PC-3 (cell line): Measurements from ENCODE around the gene CHI3L2. TPM values are rescaled to one million over a fixed set of nuclear protein-coding genes. Genes with fewer than 3 reads are reported as not detected.

Experiments used
- ATAC-seq: fragments of 200-7000 bp; cut with Tn5 transposase; 2 replicates; pipeline ENCODE4 v1.9.1; 2020; ENCODE audit warnings: mild to moderate bottlenecking, moderate library complexity
- BruUV-seq: library from RNA; stranded (reverse); fragments of 400-500 nt; replicated peaks from 2 replicates; lab custom pipeline; 2021; lab: Mats Ljungman, UMichigan
- CTCF ChIA-PET: fragments of 300-600 bp; sonication (Branson Sonifier 250); formaldehyde crosslinking; loops from one replicate; lab custom pipeline; 2022; ENCODE audit warnings: antibody characterized with exemption; lab: Charles Lee
- POLR2A ChIA-PET: fragments of 300-600 bp; sonication (Branson Sonifier 250); formaldehyde crosslinking; loops from one replicate; lab custom pipeline; 2022; ENCODE audit warnings: antibody characterized with exemption; ENCODE audit not compliant: unreplicated experiment; lab: Charles Lee
- DNase-seq: peaks from one replicate; pipeline ENCODE4 v3.0.0-alpha.2; 2015
- H2AFZ ChIP-seq: fragments of 300-600 bp; sonication (generic); 2 replicates; pipeline ENCODE4 v1.6.0; 2016; ENCODE audit warnings: antibody characterized with exemption, low read length
- H3F3A ChIP-seq: fragments of 300-600 bp; sonication (generic); one replicate; pipeline ENCODE4 v1.6.0; 2017; ENCODE audit warnings: antibody characterized with exemption, low read length, control low read depth, mild to moderate bottlenecking; ENCODE audit not compliant: unreplicated experiment
- H3K27ac ChIP-seq: fragments of 300-600 bp; sonication (generic); 2 replicates; pipeline ENCODE4 v1.5.1; 2016; ENCODE audit warnings: mild to moderate bottlenecking, low read length
- H3K27me3 ChIP-seq: fragments of 300-600 bp; sonication (generic); 2 replicates; pipeline ENCODE4 v1.6.1; 2016; ENCODE audit warnings: low read length, mixed read lengths
- H3K36me3 ChIP-seq: fragments of 300-600 bp; sonication (generic); 2 replicates; pipeline ENCODE4 v1.6.1; 2016; ENCODE audit warnings: low read depth, mixed run types, low read length, mixed read lengths
- H3K4me1 ChIP-seq: fragments of 300-600 bp; sonication (generic); 2 replicates; pipeline ENCODE4 v1.5.1; 2016; ENCODE audit warnings: low read length; ENCODE audit not compliant: insufficient read depth
- H3K4me2 ChIP-seq: fragments of 300-600 bp; sonication (generic); 2 replicates; pipeline ENCODE4 v1.6.0; 2016; ENCODE audit warnings: low read length
- H3K4me3 ChIP-seq: fragments of 300-600 bp; sonication (generic); 2 replicates; pipeline ENCODE4 v1.5.1; 2016; ENCODE audit warnings: mild to moderate bottlenecking, low read length, mixed read lengths
- H3K79me2 ChIP-seq: fragments of 300-600 bp; sonication (generic); 2 replicates; pipeline ENCODE4 v1.6.1; 2017; ENCODE audit warnings: low read length, mixed read lengths
- H3K9ac ChIP-seq: fragments of 300-600 bp; sonication (generic); 2 replicates; pipeline ENCODE4 v1.6.0; 2016; ENCODE audit warnings: mild to moderate bottlenecking, low read length
- H3K9me2 ChIP-seq: fragments of 300-600 bp; sonication (generic); replicated peaks from 2 replicates; pipeline ENCODE4 v1.6.1; 2016; ENCODE audit warnings: mixed run types, low read length, mixed read lengths
- H3K9me3 ChIP-seq: fragments of 300-600 bp; sonication (generic); 2 replicates; pipeline ENCODE4 v1.6.1; 2016; ENCODE audit warnings: low read length, mixed read lengths
- H4K20me1 ChIP-seq: fragments of 300-600 bp; sonication (generic); 2 replicates; pipeline ENCODE4 v1.6.1; 2016; ENCODE audit warnings: low read length, mixed read lengths
- CTCF ChIP-seq: fragments of 300-600 bp; sonication (generic); conservative IDR thresholded peaks from 2 replicates; pipeline ENCODE4 v1.5.1; 2017; ENCODE audit warnings: antibody characterized with exemption, low read depth, mild to moderate bottlenecking, low read length
- EZH2 ChIP-seq: fragments of 300-600 bp; sonication (generic); IDR thresholded peaks from one replicate; pipeline ENCODE4 v1.6.1; 2017; ENCODE audit warnings: antibody characterized with exemption, mild to moderate bottlenecking, low read length; ENCODE audit not compliant: unreplicated experiment
- EZH2phosphoT487 ChIP-seq: fragments of 300-600 bp; sonication (generic); IDR thresholded peaks from 2 replicates; pipeline ENCODE4 v1.6.1; 2018; ENCODE audit warnings: mild to moderate bottlenecking, antibody characterized with exemption, low read length, borderline replicate concordance
- intact Hi-C: fragments of 100-400 bp; cut with micrococcal nuclease; formaldehyde crosslinking; loops from 2 replicates; pipeline ENCODE4 v1.9.0; 2023
- total RNA-seq: library from RNA; depleted of rRNA; stranded (reverse); fragments of >200 nt; gene quantifications from 2 replicates; pipeline ENCODE4 v1.2.3, GENCODE V29; 2014

The CHI3L2 gene
- total RNA-seq, 1 experiment from 2014 or later = 0.55 TPM

DNA sequence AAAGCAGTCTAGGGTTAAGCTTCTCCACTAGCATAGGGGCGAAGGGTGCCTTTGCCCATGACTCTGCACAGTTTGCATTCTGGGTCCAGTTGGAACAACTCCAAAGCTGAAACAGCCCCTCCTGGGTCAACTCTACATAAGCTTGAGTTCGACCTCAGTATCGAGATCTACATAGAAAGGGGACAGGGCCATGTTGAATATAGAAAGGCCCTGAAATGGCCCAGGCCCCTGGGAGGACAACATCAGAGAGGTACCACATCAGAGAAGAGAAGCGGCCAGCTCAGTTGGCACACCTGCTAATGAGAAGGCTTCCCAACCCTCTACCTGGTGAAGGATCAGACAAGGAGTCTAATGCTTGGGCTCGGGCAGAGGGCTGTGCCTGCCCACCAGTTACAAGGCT is 28.7 kb upstream of the CHI3L2 start:
- no TSS peak for BruUV-seq
- H3K9ac ChIP-seq = no peak overlapping the region
- ChIA-PET CTCF (no interaction called here), POLR2A (no interaction called here)
- H3F3A ChIP-seq = no peaks in the 10 kb centered on the region
- H3K27me3 ChIP-seq = no peaks in the 10 kb centered on the region
- H3K4me3 ChIP-seq = no peak overlapping the region
- no peak overlapping the region for H3K27ac ChIP-seq
- peaks cover 20% of the 10 kb centered on the region for H3K4me1 ChIP-seq
- ATAC-seq = no peak
- no peaks in the 10 kb centered on the region for H4K20me1 ChIP-seq
- H2AFZ ChIP-seq = no peak overlapping the region
- H3K79me2 ChIP-seq = no peaks in the 10 kb centered on the region
- no peak for DNase-seq
- no peaks in the 10 kb centered on the region for H3K36me3 ChIP-seq
- no peaks in the 10 kb centered on the region for H3K9me3 ChIP-seq
- intact Hi-C loops = no loop called here
- no peak overlapping the region for H3K4me2 ChIP-seq
- H3K9me2 ChIP-seq = no peaks in the 10 kb centered on the region
- no peak for TF ChIP-seq EZH2
- no peak for TF ChIP-seq CTCF
- TF ChIP-seq EZH2phosphoT487 = no peak

DNA sequence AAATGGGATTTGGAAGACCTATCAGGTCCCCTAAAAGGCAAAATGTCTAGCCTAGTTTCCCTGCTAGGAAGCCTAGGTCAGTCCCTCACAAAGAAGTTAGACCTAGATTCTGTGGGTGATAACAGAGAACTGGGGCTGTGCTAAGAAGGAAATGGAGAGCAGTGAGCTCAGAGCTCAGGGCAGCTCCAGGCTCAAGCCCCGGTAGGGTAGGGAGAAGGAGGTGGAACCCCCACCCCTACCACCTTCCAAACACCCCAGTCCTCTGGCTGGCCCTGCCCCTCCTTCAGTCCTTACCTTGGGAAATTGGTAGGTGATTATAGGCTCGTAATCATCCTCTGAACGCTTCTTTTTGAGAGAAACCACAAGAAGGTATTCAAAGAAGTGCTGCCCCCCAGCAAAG is 28.2 kb upstream of the CHI3L2 start:
- H3K4me1 ChIP-seq = peaks cover 24% of the 10 kb centered on the region
- BruUV-seq = no TSS peak
- ATAC-seq (no peak), DNase-seq (no peak)
- H3K4me2 ChIP-seq = no peak overlapping the region
- CTCF ChIA-PET = no interaction called here
- H3K36me3 ChIP-seq = no peaks in the 10 kb centered on the region
- H3K4me3 ChIP-seq = no peak overlapping the region
- H3K27me3 ChIP-seq = no peaks in the 10 kb centered on the region
- no peaks in the 10 kb centered on the region for H3F3A ChIP-seq
- intact Hi-C loops = no loop called here
- no peaks in the 10 kb centered on the region for H3K9me2 ChIP-seq
- no peak overlapping the region for H3K9ac ChIP-seq
- no peak overlapping the region for H2AFZ ChIP-seq
- H3K79me2 ChIP-seq = no peaks in the 10 kb centered on the region
- H3K9me3 ChIP-seq = no peaks in the 10 kb centered on the region
- no peaks in the 10 kb centered on the region for H4K20me1 ChIP-seq
- H3K27ac ChIP-seq = no peak overlapping the region
- POLR2A ChIA-PET = no interaction called here
- no peak for TF ChIP-seq CTCF
- TF ChIP-seq EZH2 = no peak
- TF ChIP-seq EZH2phosphoT487 = no peak

- no peaks in the 10 kb centered on the region for H4K20me1 ChIP-seq
- POLR2A ChIA-PET = no interaction called here
- no peak within 1 kb of the TSS for H3K4me3 ChIP-seq
- H3K9ac ChIP-seq = no peak within 1 kb of the TSS
- TF ChIP-seq EZH2 (no peak), CTCF (no peak), EZH2phosphoT487 (no peak)
- no peak within 1 kb of the TSS for H3K4me2 ChIP-seq
- intact Hi-C loops = no loop called here
- no peak within 1 kb of the TSS for H3K27ac ChIP-seq
- no peaks in the 10 kb centered on the region for H3F3A ChIP-seq
- no peak for ATAC-seq
- H2AFZ ChIP-seq = no peak within 1 kb of the TSS
- H3K36me3 ChIP-seq = no peaks in the 10 kb centered on the region
- no TSS peak for BruUV-seq
- H3K9me3 ChIP-seq = no peaks in the 10 kb centered on the region
- peak; percentile 10 for DNase-seq
- H3K9me2 ChIP-seq = no peaks in the 10 kb centered on the region
- H3K79me2 ChIP-seq = no peaks in the 10 kb centered on the region
- CTCF ChIA-PET = no interaction called here
- H3K4me1 ChIP-seq = peaks cover 26% of the 10 kb centered on the region
- H3K27me3 ChIP-seq = no peaks in the 10 kb centered on the region
Measured at GRCh38 chr1:111199881-111200801, 27.4 kb upstream of the CHI3L2 start, which contains the start of gene DENND2D. DENND2D (minus strand) TSS chr1:111200646; CDS start chr1:111200459, 187 bp downstream.
